DMS 273 (cell line): ENCODE results near the gene ATP5MC2.
"Not testable (repeated sequence)": the region's sequence is repeated elsewhere in the genome, so short reads cannot be mapped to it uniquely, and the experiment has no call there.

Experiments
- DNase-seq: peaks from one replicate; lab custom pipeline; 2025; ENCODE audit not compliant: unreplicated experiment; lab: John Stamatoyannopoulos, UW

ATP5MC2 gene

DNA sequence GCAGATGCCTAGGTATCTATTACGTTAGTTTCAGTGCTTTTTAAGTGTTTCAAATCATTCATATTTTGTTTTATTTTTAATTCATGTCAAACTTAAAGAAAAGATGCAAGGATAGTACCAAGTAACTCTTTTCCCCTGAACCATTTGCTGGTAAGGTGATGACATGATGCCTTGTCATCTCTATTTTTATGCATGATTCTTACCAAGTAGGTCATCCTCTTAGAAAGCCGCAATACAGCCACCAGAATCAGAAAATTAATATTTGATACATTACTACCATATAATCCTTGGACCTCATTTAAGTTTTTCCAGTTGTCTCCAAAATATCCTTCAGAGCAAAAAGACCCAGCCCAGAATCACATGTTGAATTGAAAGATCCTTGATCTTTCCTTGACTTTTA, 22.3 kb downstream of the ATP5MC2 start:
- DNase-seq, result no peak

DNA sequence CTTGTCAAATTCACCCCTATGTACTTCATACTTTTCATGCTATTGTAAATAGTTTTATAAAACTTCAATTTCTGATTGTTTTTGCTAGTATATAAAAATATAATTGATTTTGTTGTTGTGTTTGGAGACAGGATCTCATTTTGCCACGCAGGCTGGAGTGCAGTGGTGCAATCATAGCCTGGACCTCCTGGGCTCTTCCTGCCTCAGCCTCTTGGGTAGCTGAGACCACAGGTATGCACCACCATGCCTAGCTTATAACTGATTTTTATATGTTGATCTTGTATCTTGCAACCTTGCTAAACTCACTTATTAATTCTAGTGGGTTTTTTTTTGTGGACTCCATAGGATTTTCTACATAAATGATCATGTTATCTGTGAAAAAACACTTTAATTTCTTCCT, 23.5 kb downstream of the ATP5MC2 start:
- DNase-seq, result no peak

DNA sequence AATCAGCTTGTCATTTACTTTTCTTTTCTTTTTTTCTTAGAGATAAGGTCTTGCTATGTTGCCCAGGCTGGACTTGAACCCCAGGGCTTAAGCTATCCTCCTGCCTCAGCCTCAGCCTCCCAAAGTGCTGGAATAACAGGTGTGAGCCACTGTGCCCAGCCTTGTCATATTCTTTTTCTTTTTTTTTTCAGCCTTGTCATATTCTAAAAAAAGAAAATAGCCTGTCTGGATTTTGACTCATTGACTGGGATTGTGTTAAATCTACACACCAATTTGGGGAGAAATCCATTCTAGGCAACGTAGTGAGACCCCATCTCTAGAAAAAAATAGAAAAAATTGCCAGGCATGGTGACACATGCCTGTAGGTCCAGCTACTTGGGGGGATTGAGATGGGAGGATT, 24.1 kb downstream of the ATP5MC2 start:
- DNase-seq, result no peak

DNA sequence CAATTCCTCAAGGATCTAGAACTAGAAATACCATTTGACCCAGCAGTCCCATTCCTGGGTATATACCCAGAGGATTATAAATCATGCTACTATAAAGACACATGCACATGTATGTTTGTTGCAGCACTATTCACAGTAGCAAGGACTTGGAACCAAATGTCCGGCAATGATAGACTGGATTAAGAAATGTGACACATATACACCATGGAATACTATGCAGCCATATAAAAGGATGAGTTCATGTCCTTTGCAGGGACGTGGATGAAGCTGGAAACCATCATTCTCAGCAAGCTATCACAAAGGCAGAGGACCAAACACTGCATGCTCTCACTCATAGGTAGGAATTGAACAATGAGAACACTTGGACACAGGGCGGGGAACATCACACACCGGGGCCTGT, 29.6 kb downstream of the ATP5MC2 start:
- not testable (repeated sequence) for DNase-seq

DNA sequence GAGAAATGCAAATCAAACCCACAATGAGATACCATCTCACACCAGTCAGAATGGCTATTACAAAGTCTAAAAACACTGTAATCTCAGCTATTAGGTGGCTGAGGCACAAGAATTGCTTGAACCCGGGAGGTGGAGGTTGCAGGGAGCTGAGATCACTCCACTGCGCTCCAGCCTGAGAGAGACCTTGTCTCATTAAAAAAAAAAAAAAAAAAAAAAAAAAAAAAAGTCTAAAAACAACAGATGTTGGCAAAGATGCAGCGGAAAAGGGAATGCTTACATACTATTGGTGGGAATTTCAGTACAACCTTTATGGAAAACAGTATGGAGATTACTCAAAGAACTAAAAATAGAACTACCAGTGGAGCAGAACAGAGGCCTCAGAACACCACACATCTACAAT, 30.7 kb downstream of the ATP5MC2 start:
- DNase-seq, result peak; percentile 17

DNA sequence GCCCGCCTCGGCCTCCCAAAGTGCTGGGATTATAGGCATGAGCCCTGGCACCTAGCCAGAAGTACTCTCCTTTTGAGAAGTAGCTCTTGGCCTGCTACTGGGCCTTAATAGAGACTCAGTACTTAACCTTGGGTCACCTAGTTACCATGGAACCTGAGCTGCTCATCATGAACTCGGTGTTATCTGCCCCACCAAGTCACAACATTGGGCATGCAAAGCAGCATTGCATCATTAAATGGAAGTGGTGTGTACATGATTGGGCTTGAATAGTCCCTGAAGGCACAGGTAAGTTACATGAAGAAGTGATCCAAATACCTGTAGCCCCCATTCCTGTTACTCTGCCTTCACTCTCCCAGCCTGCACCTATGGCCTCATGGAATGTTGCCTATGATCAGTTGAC, 31.8 kb downstream of the ATP5MC2 start:
- DNase-seq, result no peak

DNA sequence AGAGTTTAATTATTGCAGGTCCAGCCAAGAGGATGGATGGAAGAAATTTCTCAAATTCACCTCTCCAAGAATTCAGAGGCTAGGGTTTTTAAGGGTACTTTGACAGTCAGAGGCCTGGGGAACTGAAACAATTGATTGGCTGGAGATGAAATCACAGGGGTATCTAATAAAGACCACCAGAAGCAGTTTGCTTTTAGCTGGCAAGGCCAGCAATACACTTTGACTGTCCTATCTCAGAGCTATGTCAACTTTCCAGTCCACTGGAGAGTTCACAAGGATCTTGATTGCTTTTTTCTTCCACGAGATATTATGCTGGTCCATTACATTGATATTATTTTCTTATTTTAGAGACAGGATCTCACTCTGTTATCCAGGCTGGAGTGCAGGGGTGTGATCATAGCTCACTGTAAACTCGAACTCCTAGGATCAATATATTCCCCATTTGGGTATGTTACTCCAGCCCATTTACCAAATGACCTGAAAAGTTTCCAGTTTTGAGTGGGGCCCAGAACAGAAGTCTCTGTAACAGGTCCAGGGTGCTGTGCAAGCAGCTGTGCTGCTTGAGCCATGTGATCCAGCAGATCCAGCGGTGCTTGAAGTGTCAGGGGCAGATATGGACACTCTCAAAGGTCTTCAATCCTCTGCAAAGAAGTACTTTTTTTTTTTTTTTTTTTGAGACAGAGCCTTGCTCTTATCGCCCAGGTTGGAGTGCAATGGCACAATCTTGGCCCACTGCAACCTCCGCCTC, 32.5 kb downstream of the ATP5MC2 start:
- DNase-seq, result no peak

DNA sequence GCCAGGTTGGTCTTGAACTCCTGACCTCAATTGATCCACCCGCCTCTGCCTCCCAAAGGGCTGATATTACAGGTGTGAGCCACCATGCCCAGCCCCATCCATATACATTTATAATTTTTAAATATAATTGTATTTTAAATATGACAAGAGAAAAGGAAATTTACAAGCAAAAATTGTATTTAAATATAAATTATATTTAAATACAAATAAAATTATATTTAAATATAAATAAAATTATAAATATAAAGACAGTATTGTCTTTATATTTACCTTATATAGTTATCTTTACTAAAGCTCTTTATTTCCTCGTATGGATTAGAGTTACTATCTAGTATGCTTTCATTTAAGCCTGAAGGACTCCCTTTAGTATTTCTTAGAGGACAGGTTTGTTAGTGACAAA, 37.8 kb downstream of the ATP5MC2 start:
- DNase-seq, result no peak

DNA sequence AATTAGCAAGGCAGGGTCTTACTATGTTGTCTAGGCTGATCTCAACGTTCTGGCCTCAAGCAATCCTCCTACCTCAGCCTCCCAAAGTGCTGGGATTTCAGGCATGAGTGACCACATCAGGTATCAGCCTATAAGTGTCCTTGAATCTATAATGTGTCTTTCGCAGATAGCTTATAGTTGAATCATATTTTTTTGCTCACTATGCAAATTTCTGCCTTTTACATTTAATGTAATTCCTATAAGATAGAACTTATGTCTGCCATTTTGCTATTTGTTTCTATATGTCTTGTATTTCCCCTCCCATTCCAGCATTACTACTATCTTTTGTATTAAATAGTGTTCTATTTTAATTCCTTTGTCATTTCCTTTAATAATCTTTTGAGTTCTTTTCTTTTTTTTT, 39.2 kb downstream of the ATP5MC2 start:
- no peak for DNase-seq

DNA sequence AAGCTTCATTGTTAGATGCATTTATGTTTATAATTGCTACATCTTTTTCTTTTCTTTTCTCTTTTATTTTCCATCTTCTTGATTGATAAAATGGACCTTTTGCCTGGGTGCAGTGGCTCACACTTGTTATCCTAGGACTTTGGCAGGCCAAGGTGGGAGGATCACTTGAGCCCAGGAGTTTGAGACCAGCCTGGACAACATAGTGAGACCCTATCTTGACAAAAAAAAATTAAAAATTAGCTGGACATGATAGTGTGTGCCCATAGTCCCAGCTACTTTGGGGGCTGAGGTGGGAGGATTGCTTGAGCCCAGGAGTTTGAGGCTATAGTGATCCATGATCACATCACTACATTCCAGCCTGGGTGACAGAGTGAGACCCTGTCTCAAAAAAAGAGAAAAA, 40.2 kb downstream of the ATP5MC2 start:
- DNase-seq, result not testable (repeated sequence)

DNA sequence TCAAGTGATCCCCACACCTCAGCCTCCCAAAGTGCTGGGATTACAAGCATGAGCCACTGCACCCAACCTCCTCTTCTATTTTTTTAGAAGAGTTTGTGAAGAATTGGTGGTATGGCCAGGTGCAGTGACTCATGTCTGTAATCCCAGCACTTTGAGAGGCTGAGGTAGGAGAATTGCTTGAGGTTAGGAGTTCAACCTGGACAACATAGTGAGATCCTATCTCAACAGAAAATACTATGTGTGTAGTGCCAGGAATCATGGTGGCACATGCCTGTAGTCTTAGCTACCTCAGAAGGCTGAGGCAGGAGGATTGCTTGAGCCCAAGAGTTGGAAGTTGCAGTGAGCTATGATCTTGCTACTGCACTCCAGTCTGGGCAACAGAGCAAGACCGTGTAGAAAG, 44.2 kb downstream of the ATP5MC2 start:
- DNase-seq, result no peak

DNA sequence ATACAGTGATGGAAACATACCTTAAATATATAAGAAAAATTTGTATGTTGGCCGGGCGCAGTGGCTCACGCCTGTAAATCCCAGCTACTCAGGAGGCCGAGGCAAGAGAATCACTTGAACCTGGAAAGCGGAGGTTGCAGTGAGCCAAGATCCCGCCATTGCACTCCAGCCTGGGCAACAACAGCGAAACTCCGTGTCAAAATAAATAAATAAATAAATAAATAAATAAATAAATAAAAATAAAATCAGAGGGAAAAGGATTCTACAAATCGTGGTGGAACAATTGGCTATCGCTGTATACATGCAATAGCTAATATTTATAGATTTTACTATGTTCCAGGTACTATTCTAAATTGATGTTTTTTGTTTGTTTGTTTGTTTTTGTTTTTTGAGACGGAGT, 48.0 kb downstream of the ATP5MC2 start:
- DNase-seq, result no peak

DNA sequence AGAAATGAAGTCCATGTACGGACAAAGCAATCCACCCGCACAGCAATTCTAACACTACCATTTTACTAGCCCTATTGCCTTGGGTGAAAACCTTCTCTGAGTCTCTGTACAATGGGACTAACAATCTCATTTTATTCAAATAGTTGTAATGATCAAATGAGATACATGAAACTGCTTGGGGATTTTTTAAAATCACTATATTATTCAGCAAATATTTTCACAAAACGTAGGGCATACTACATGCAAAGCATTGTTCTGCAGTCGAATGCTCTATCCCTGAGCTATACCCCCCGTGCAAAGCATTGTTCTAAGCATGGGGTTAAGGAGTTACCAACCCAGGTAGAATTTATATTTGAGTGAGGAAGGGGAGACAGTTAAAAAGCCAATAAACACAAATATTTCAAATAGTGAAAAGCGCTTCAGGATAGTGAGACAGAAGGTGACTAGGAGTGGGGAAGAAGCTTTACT, 49.1 kb downstream of the ATP5MC2 start:
- no peak for DNase-seq

DNA sequence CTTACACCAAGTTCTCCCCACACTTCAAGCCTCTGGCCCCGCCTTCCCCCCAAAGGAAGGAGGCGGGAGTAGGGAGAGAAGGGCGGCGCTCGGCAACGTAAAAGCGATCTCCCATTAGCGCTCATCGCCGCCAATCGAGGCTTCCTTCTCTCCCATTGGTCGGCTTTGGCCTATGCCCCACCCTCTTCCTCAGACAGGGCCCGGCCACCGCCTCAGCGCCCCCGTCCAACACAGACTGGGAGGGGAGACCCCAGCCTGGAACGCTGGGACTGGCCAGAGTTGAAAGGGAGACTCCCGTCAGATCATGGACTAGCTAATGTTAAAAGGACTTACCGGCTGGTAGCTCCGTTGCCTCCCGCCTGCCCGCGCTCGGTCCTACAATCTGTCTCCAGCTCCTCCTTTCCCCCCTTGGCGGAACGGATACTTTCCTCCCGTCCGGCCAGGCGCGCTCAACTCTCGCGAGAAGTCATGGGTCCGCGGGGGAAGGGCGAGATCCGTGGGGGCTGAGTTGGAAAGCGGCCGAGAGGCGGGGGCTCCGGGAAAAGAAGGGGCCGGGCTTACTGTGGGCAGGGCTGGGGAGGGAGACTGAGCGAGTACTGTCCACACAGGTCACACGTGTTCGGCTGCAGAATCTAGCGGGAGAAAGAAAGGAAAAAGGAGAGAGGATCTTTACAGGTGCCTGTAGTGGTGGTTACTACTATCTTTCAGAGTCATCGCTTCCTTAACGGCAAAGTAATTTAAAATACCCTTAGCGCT, 49.8 kb downstream of the ATP5MC2 start, which contains the start of gene ATF7:
Gene ATF7, minus strand, starts transcription at position 437 of the 756 bp plus-strand sequence. CDS start 25,382 bp downstream, outside the sequence.
- DNase-seq, result peak; percentile 97

DNA sequence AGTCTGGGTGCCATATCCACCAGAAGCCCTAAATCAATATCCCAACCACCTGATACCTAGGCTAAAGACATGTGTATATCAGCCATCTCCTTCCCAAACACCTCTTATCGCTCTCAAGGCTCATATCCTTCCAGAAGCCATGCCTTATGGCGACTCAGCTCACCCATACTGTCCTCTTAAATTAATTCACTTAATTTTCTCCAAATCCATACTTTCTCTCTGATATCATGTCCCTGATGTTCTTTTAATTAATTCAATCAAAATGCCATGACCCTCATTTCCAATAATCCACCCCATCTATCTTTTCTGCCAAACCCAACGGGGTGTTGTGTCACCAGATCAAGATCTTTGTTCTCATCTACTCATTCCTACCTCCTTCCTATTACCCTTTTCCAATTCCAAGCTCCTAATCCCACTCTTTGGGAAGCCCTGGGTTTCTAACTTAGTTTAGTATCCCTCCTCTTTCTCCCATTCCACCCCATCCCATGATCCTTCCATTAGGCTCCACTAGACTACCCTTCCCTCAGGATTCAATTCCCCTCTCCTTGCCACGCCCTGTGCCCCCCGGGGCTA, 50.4 kb downstream of the ATP5MC2 start:
- no peak for DNase-seq

DNA sequence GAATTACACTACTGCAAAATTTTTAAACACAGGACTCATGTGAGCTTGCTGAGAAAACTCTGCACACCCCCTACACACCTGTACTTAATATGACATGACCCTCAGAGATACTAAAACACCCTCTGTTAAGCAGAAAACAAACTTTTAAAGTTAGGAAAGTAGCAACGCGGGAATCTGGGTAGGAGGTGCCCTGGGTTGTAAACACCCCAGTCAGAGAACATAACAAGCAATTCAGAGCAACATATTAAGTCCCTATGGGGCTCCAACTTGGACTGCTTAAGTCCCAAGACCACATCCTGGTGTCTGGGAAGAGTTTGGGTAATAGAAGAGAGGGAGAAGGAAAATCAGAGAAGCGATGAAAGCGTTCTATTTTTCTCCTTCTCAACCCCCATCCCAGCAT, 50.9 kb downstream of the ATP5MC2 start:
- DNase-seq, result no peak

DNA sequence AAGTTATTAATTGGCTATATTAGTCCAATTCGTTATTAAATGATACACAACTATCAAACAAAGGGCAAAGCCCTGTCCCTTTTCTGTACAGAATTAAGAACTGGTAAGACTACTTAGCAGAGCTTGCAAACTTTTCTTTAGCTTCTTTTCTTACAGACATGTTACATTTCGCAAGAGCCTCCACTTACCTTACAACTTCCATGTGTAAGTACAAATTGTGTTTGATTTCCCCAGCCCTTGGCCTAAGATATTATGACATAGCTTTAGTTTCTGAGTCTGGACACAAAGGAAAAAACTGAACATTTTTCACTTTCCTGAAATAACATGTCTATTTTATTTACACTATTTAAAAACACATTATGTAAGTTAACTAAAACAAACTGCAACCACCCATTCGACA, 51.4 kb downstream of the ATP5MC2 start:
- DNase-seq, result no peak

DNA sequence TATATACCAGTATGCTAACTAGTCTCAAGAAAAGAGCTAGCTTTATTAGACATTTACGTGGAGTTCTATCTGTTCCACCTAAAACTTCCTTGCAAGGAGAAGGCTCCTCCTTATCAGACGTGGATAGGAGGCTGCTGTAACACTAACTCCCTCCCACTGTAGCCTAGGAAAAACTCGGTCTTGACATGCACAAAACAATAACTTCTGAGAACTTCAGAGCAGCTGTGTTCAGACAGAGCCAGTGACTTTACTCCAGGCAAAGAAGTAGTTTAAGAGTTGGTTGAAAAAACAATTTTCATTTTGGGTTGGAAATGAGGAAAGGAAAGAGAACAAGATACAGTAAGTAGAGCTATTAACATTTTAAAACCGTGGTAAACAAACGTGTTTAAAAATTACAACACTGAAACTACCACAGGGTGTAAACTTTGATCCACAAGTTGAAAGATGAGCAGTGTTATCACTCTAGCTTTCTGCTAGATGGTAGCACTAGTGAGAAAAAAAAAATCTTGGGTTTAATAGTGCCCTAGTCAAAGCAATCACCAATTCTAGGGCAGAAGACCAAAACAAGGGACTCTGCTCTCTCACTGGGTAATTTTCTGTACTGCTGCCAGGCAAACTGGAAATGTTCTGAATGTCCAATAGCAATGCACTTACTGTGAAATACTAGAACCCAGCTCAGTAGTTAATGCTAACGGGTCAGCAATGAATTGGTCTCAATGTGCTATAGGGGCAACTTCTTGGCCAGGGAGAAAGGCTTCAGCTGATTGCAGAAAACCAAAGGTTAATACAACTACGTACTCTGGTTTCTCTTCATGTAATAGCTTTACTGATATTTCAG, 52.1 kb downstream of the ATP5MC2 start:
- peak; percentile 63 for DNase-seq

DNA sequence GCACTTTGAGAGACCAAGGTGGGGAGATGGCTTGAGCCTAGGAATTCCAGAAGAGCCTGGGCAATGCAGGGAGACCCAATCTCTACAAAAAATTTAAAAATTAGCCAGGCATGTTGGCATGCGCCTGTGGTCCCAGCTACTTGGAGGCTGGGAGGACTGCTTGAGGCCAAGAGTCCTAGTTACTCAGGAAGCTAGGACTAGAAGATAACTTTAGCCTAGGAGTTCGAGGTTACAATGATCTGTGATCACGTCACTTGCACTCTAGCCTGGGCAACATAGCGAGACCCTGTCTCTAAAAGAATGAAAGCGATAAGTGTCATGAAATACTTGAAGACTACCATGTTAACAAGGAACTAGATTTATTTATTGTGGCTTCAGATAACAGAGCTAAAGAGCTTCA, 53.2 kb downstream of the ATP5MC2 start:
- no peak for DNase-seq

DNA sequence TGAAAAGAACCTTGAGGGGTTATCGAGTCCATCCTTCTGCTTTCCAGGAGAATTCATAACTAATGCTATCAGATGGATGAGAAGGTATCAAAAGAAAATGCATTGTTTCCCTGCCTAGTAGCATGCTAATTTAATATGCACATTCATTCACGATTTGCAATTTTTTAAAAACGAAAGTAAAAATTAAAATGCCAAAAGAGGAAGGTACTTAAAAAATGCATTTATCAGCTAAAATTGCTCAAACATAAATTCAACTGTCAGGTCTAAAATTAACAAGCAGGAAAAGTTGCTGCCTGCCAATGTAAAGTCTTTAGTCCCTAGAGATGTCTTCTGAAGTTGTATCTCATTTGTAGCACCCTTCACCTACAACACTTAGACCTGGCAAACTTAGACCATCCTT, 57.6 kb downstream of the ATP5MC2 start:
- no peak for DNase-seq

DNA sequence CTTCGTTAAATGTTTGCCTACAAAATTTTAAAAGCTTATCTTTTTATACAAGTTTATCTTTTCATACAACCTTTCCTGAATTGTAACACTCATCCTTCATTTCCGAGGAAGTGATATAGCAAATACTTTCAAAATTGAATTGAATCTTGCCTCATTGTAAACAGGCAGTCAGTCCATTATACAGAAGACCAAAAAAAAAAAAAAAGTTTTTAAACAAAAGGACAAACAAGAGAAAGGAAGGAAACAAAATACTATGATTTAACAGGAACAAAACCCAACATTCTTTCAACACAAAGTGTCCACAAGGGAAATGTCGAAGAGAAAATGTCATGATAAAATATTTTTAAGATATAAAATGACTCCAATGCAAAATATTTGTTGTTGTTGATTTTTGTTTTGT, 58.2 kb downstream of the ATP5MC2 start:
- DNase-seq, result no peak
